ENCODE measurements around the gene DCP1B. TPM values are rescaled to one million over a fixed set of nuclear protein-coding genes. Genes with fewer than 3 reads are reported as not detected.

The DCP1B gene
- total and polyA plus RNA-seq, 2 experiments from 2014 or later: 27.8 to 27.9 TPM

DNA sequence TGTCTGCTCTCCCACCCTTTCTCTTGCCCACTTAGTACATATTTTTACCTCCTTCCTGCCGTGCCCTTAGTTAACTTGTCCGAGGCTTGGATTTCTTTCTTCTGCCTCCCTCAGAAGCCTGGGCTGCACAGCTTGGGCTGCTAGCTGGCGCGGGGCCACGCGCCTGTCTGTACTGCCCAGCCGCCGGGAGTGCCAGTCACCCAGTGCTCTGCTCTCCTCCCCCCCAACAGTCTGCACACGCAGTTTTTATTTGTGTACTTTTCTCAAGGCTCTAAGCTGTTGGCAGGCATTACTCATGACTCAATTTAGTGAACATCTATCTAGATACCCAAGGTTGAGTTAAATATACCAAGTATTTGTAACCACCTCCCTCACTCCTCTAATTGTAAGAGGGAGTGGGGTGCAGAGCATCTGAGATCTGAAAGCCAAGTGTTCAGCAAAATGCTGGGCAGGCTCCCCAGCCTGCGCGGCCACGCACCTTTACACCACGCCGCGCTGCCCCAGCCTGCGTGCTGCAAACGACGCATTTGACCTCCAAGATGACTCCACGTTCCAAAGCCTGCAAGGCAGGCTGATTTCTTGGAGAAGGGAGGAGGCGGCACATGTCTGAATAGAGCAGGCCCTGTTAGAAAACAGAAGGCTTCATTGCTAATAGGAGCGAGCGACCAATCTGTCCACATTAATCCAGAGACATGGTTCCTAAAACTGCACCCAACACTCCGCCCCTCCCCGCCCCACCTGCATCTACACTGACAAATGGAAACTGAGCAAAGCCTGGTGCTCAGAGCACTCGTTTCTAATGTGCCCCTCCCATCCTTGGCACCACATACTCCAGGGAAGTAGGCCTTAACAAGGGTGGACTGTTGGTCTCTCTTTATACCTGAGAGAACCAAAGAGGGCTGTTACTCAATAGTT, 67.6 kb downstream of the DCP1B start:
- no peaks in the 10 kb centered on the region for H3K27me3 ChIP-seq
- peak in 1 of 2 donors; percentile 39 for DNase-seq (ENCODE audit: low read depth in 1 of 2, low spot score in 1 of 2)

DNA sequence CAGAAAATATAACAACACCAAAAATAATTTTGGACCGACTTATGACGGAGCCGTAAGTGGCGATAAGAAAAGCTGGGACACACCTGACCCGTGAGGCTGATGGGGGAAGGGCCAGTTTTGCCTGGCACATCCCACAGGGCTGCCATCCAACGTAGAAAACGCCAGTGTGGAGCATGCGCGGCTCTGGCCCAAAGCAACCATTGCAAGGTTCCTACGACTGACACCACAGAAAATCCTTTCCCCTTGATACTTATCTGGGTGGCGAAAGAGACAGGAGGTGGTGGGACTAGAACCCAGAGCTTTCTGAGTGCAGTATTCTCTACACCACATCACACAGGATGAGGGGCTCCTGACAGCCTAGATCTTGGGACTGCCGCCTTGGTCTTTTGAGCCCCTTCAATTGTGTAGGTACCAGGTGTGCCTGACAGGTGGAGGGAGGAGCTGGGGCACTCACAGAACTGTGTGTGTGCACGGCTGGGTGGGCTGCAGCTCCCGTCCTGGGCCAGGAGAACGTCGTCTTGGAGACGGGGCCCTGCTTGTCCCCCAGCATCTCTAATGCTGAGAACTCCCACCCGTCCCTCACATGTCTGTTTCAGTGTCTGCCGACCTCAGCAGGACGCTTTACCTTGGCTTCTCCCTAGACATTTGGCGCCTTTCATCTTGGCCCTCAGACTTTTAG, 68.4 kb downstream of the DCP1B start:
- TF ChIP-seq, protein P1, sequence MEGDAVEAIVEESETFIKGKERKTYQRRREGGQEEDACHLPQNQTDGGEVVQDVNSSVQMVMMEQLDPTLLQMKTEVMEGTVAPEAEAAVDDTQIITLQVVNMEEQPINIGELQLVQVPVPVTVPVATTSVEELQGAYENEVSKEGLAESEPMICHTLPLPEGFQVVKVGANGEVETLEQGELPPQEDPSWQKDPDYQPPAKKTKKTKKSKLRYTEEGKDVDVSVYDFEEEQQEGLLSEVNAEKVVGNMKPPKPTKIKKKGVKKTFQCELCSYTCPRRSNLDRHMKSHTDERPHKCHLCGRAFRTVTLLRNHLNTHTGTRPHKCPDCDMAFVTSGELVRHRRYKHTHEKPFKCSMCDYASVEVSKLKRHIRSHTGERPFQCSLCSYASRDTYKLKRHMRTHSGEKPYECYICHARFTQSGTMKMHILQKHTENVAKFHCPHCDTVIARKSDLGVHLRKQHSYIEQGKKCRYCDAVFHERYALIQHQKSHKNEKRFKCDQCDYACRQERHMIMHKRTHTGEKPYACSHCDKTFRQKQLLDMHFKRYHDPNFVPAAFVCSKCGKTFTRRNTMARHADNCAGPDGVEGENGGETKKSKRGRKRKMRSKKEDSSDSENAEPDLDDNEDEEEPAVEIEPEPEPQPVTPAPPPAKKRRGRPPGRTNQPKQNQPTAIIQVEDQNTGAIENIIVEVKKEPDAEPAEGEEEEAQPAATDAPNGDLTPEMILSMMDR (IDR thresholded peaks at IDR 0.05; ENCODE audit: low read depth, low read length): no peak
- H3K4me3 ChIP-seq: no peak overlapping the region
- no peak for DNase-seq (ENCODE audit: low read depth in 1 of 2, low spot score in 1 of 2)
- H3K36me3 ChIP-seq: no peaks in the 10 kb centered on the region
- no peaks in the 10 kb centered on the region for H3K27me3 ChIP-seq
- H3K27ac ChIP-seq: no peak overlapping the region
- H3K4me1 ChIP-seq (ENCODE audit: low read depth): peaks cover 3% of the 10 kb centered on the region
- no peaks in the 10 kb centered on the region for H3K9me3 ChIP-seq (ENCODE audit: low read depth)

More for the DNA sequence above, 67.6 kb downstream of the DCP1B start:
- Histone ChIP-seq H3K9me3 (ENCODE audit: low read depth) (no peaks in the 10 kb centered on the region), H3K4me3 (no peak overlapping the region), H3K4me1 (ENCODE audit: low read depth) (peaks cover 3% of the 10 kb centered on the region), H3K36me3 (no peaks in the 10 kb centered on the region), H3K27ac (no peak overlapping the region)
- TF ChIP-seq, protein P1 (IDR thresholded peaks at IDR 0.05; ENCODE audit: low read depth, low read length): no peak

DNA sequence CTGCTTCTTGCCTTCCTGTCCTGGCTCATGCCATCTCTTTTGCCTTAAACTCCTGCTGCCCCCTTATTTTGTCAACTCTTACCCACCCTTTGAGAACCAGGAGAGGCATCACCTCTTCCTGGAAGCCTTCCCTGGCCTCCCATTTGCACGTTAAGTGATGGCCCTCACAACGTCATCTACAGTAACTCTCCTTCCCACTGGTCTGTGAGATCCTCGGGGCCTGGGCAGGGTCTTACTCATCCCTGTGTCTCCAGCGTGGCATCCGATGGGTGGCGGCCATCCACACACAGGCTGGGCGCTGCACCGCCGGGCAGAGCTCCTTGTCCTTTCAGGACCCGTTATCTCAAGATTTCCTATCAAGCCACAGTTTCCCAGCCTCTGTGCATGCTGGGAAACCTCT, 69.0 kb downstream of the DCP1B start:
- no peak for DNase-seq (ENCODE audit: low read depth in 1 of 2, low spot score in 1 of 2)
- H3K4me1 ChIP-seq (ENCODE audit: low read depth): peaks cover 3% of the 10 kb centered on the region
- H3K27me3 ChIP-seq: no peaks in the 10 kb centered on the region
- H3K9me3 ChIP-seq (ENCODE audit: low read depth): no peaks in the 10 kb centered on the region
- TF ChIP-seq, protein P1 (IDR thresholded peaks at IDR 0.05; ENCODE audit: low read depth, low read length): no peak
- H3K27ac ChIP-seq: no peak overlapping the region
- H3K36me3 ChIP-seq: no peaks in the 10 kb centered on the region
- no peak overlapping the region for H3K4me3 ChIP-seq

DNA sequence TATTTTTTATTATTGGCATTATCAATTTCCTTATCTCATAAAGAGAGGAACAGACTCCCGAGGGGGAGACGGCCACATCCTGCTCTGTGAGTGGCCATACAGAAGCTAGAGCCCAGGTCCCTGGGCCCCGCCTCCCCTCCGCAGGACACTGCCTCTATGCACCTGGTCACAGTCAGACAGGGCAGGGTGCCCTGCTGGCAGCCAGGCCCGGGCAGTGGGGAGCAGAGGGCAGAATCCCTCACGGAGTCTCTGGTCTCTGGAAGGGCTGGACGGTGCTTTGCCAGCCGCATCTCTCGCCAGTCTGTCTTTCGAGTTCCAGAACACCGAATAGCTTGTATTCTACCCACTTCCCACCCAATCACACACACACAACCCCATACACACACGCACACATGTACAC, 69.4 kb downstream of the DCP1B start:
- no peaks in the 10 kb centered on the region for H3K36me3 ChIP-seq
- TF ChIP-seq, protein P1 (IDR thresholded peaks at IDR 0.05; ENCODE audit: low read depth, low read length): no peak
- no peaks in the 10 kb centered on the region for H3K9me3 ChIP-seq (ENCODE audit: low read depth)
- H3K27me3 ChIP-seq: no peaks in the 10 kb centered on the region
- H3K4me1 ChIP-seq (ENCODE audit: low read depth): peaks cover 3% of the 10 kb centered on the region
- H3K27ac ChIP-seq: no peak overlapping the region
- H3K4me3 ChIP-seq: no peak overlapping the region
- no peak for DNase-seq (ENCODE audit: low read depth in 1 of 2, low spot score in 1 of 2)

DNA sequence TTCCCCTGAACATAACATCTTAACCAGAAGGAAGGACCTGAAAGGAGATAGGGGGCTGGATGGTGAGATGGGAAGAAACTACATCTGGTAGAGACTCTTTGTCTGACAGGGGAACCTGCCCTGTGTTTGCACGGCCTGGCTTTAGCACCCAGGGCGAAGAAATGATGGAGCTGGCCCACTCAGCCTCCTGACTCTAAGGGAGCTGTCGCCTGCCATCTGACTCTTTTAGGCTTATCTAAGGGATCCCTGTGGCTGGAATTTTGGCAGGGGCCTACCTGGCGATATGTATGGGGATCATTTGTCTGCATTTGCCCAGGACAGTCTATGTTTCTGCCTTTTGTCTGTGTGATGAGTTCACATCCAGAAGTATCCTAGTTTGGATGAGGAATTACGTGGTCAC, 70.2 kb downstream of the DCP1B start:
- Histone ChIP-seq H3K36me3 (no peaks in the 10 kb centered on the region), H3K27ac (no peak overlapping the region), H3K9me3 (ENCODE audit: low read depth) (no peaks in the 10 kb centered on the region), H3K4me3 (no peak overlapping the region), H3K4me1 (ENCODE audit: low read depth) (no peaks in the 10 kb centered on the region), H3K27me3 (no peaks in the 10 kb centered on the region)
- DNase-seq (ENCODE audit: low read depth in 1 of 2, low spot score in 1 of 2): no peak
- TF ChIP-seq, protein P1 (IDR thresholded peaks at IDR 0.05; ENCODE audit: low read depth, low read length): no peak
